ENCODE results near the gene FOXC1.

The FOXC1 gene

GRCh38 chr6:1575210-1576041 is 34.3 kb upstream of the FOXC1 start:
- H3K9me3 ChIP-seq (ENCODE audit: insufficient read depth, low read length, severe bottlenecking) = peaks cover 5% of the 10 kb centered on the region
- H2AFZ ChIP-seq (ENCODE audit: low read depth, low read length) = no peak overlapping the region
- no peaks in the 10 kb centered on the region for H3K36me3 ChIP-seq (ENCODE audit: insufficient read depth, low read length)
- H3K79me2 ChIP-seq (ENCODE audit: insufficient read depth, low read length) = no peaks in the 10 kb centered on the region
- H3K4me2 ChIP-seq (ENCODE audit: insufficient read depth, low read length) = no peak overlapping the region
- H3K9ac ChIP-seq (ENCODE audit: low read depth, low read length) = no peak overlapping the region
- ATAC-seq (ENCODE audit: insufficient read depth, low read depth) (peak; percentile 61), DNase-seq (peak; percentile 32)
- no peak for TF ChIP-seq CTCF (IDR thresholded peaks at IDR 0.05; ENCODE audit: borderline replicate concordance, extremely low read depth, low read length, poor library complexity, severe bottlenecking)
- no peak for TF ChIP-seq EZH2 (IDR thresholded peaks at IDR 0.05; ENCODE audit: borderline replicate concordance, low read depth, low read length, severe bottlenecking)
- H3K27me3 ChIP-seq (ENCODE audit: insufficient read depth, low read length, poor library complexity) = no peaks in the 10 kb centered on the region
- peaks cover 14% of the 10 kb centered on the region; the same call in 1 of the 2 replicates for H3K4me1 ChIP-seq (ENCODE audit: insufficient read depth, low read length)
- H3K27ac ChIP-seq (ENCODE audit: low read length) = no peak overlapping the region
- no peaks in the 10 kb centered on the region for H4K20me1 ChIP-seq (ENCODE audit: insufficient read depth, low read length)
- H3K4me3 ChIP-seq (ENCODE audit: low read depth in 1 of 2, low read length in 2 of 2) = no peak overlapping the region

DNA sequence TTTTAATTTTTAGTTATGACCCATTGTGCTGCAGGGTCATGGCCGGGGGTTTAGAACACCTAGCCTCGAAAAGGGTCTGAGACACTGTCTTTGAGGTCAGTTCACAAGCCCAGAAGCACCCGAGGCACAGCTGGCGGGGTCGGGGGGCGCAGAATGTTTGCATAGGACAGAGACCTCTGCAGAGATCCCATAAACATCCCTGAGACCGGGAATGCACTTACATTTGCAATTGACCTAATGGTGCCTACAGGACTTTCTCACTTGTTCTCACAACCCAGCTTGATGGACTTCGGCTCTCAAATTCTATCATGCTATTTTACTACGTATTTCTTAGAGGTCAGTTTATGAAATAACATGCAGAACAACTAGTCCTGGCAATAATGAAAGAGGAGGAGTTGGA is 33.5 kb upstream of the FOXC1 start:
- peaks cover 14% of the 10 kb centered on the region; the same call in 1 of the 2 replicates for H3K4me1 ChIP-seq (ENCODE audit: insufficient read depth, low read length)
- no peak for TF ChIP-seq EZH2 (IDR thresholded peaks at IDR 0.05; ENCODE audit: borderline replicate concordance, low read depth, low read length, severe bottlenecking)
- no peak overlapping the region for H3K4me3 ChIP-seq (ENCODE audit: low read depth in 1 of 2, low read length in 2 of 2)
- H3K9ac ChIP-seq (ENCODE audit: low read depth, low read length) = no peak overlapping the region
- H3K9me3 ChIP-seq (ENCODE audit: insufficient read depth, low read length, severe bottlenecking) = no peaks in the 10 kb centered on the region
- no peaks in the 10 kb centered on the region for H4K20me1 ChIP-seq (ENCODE audit: insufficient read depth, low read length)
- no peak overlapping the region for H3K27ac ChIP-seq (ENCODE audit: low read length)
- no peaks in the 10 kb centered on the region for H3K36me3 ChIP-seq (ENCODE audit: insufficient read depth, low read length)
- H2AFZ ChIP-seq (ENCODE audit: low read depth, low read length) = no peak overlapping the region
- no peaks in the 10 kb centered on the region for H3K27me3 ChIP-seq (ENCODE audit: insufficient read depth, low read length, poor library complexity)
- no peak overlapping the region for H3K4me2 ChIP-seq (ENCODE audit: insufficient read depth, low read length)
- no peaks in the 10 kb centered on the region for H3K79me2 ChIP-seq (ENCODE audit: insufficient read depth, low read length)
- ATAC-seq (ENCODE audit: insufficient read depth, low read depth) = no peak
- no peak for DNase-seq

- ATAC-seq (ENCODE audit: insufficient read depth, low read depth) (no peak), DNase-seq (no peak)
- Histone ChIP-seq H3K9me3 (ENCODE audit: insufficient read depth, low read length, severe bottlenecking) (no peaks in the 10 kb centered on the region), H3K4me3 (ENCODE audit: low read depth in 1 of 2, low read length in 2 of 2) (no peak overlapping the region), H3K4me1 (ENCODE audit: insufficient read depth, low read length) (peaks cover 14% of the 10 kb centered on the region; the same call in 1 of the 2 replicates), H2AFZ (ENCODE audit: low read depth, low read length) (no peak overlapping the region), H3K79me2 (ENCODE audit: insufficient read depth, low read length) (no peaks in the 10 kb centered on the region), H3K36me3 (ENCODE audit: insufficient read depth, low read length) (no peaks in the 10 kb centered on the region), H4K20me1 (ENCODE audit: insufficient read depth, low read length) (no peaks in the 10 kb centered on the region), H3K4me2 (ENCODE audit: insufficient read depth, low read length) (no peak overlapping the region), H3K27ac (ENCODE audit: low read length) (no peak overlapping the region), H3K9ac (ENCODE audit: low read depth, low read length) (no peak overlapping the region), H3K27me3 (ENCODE audit: insufficient read depth, low read length, poor library complexity) (no peaks in the 10 kb centered on the region)
- no peak for TF ChIP-seq EZH2 (IDR thresholded peaks at IDR 0.05; ENCODE audit: borderline replicate concordance, low read depth, low read length, severe bottlenecking)
- no peak for TF ChIP-seq CTCF (IDR thresholded peaks at IDR 0.05; ENCODE audit: borderline replicate concordance, extremely low read depth, low read length, poor library complexity, severe bottlenecking)
Measured at GRCh38 chr6:1576711-1577110, 33.0 kb upstream of the FOXC1 start.

GRCh38 chr6:1577146-1577680 is 32.5 kb upstream of the FOXC1 start:
- Histone ChIP-seq H3K79me2 (ENCODE audit: insufficient read depth, low read length) (no peaks in the 10 kb centered on the region), H3K27me3 (ENCODE audit: insufficient read depth, low read length, poor library complexity) (no peaks in the 10 kb centered on the region), H2AFZ (ENCODE audit: low read depth, low read length) (no peak overlapping the region), H3K36me3 (ENCODE audit: insufficient read depth, low read length) (no peaks in the 10 kb centered on the region), H3K4me2 (ENCODE audit: insufficient read depth, low read length) (no peak overlapping the region), H3K4me1 (ENCODE audit: insufficient read depth, low read length) (peaks cover 14% of the 10 kb centered on the region; the same call in 1 of the 2 replicates), H4K20me1 (ENCODE audit: insufficient read depth, low read length) (no peaks in the 10 kb centered on the region), H3K27ac (ENCODE audit: low read length) (no peak overlapping the region), H3K9me3 (ENCODE audit: insufficient read depth, low read length, severe bottlenecking) (no peaks in the 10 kb centered on the region), H3K9ac (ENCODE audit: low read depth, low read length) (no peak overlapping the region), H3K4me3 (ENCODE audit: low read depth in 1 of 2, low read length in 2 of 2) (no peak overlapping the region)
- DNase-seq = no peak
- ATAC-seq (ENCODE audit: insufficient read depth, low read depth) = no peak
- no peak for TF ChIP-seq CTCF (IDR thresholded peaks at IDR 0.05; ENCODE audit: borderline replicate concordance, extremely low read depth, low read length, poor library complexity, severe bottlenecking)
- TF ChIP-seq EZH2 (IDR thresholded peaks at IDR 0.05; ENCODE audit: borderline replicate concordance, low read depth, low read length, severe bottlenecking) = no peak
